IMR-90 (cell line): ENCODE data around the gene EIF4G3. TPM values are rescaled to one million over a fixed set of nuclear protein-coding genes. Genes with fewer than 3 reads are reported as not detected.
A peak's percentile ranks its signal among the peaks of the same experiment; 100 is the strongest.

Experiments
- ATAC-seq: fragments of 200-7000 bp; cut with Tn5 transposase; 2 replicates; pipeline ENCODE4 v1.9.1; 2020; ENCODE audit warnings: low read depth, mild to moderate bottlenecking, moderate library complexity
- BruUV-seq: library from RNA; stranded (reverse); fragments of 400-500 nt; replicated peaks from 2 replicates; lab custom pipeline; 2021; lab: Mats Ljungman, UMichigan
- CTCF ChIA-PET: fragments of 300-600 bp; formaldehyde crosslinking; extraction: SDS; loops from one replicate; lab custom pipeline; 2021; ENCODE audit warnings: antibody characterized with exemption; lab: Yijun Ruan, JAX
- POLR2A ChIA-PET: fragments of 300-600 bp; sonication (Branson Sonifier 250); formaldehyde crosslinking; loops from one replicate; lab custom pipeline; 2022; ENCODE audit warnings: antibody characterized with exemption; ENCODE audit not compliant: unreplicated experiment; lab: Charles Lee
- DNase-seq: peaks from one replicate; pipeline ENCODE4 v3.0.0; 2013
- H2AFZ ChIP-seq: replicated peaks from 2 replicates; pipeline ENCODE3; 2013; ENCODE audit warnings: low read length, mild to moderate bottlenecking; ENCODE audit not compliant: poor library complexity
- H2AK5ac ChIP-seq: 2 replicates; pipeline ENCODE4 v1.6.1; 2013; ENCODE audit warnings: low read depth, low read length, inconsistent platforms
- H2AK9ac ChIP-seq: replicated peaks from 2 replicates; pipeline ENCODE3; 2013; ENCODE audit warnings: mild to moderate bottlenecking, low read depth, low read length, moderate library complexity; ENCODE audit not compliant: poor library complexity
- H2BK120ac ChIP-seq: 2 replicates; pipeline ENCODE4 v1.6.1; 2013; ENCODE audit warnings: low read depth, low read length, inconsistent platforms
- H2BK15ac ChIP-seq: 3 replicates; pipeline ENCODE4 v1.6.1; 2013; ENCODE audit warnings: low read depth, low read length, inconsistent platforms
- H2BK20ac ChIP-seq: 2 replicates; pipeline ENCODE4 v1.6.1; 2013; ENCODE audit warnings: low read depth, mild to moderate bottlenecking, inconsistent platforms, low read length, moderate library complexity
- H2BK5ac ChIP-seq: 2 replicates; pipeline ENCODE4 v1.6.1; 2013; ENCODE audit warnings: mild to moderate bottlenecking, low read depth, low read length, inconsistent platforms; ENCODE audit not compliant: poor library complexity, severe bottlenecking
- H3K14ac ChIP-seq: replicated peaks from 2 replicates; pipeline ENCODE4 v1.6.1; 2013; ENCODE audit warnings: low read depth, low read length, inconsistent platforms
- H3K18ac ChIP-seq: 2 replicates; pipeline ENCODE4 v1.6.1; 2013; ENCODE audit warnings: low read depth, low read length, control low read depth
- H3K23ac ChIP-seq: 2 replicates; pipeline ENCODE4 v1.6.1; 2013; ENCODE audit warnings: low read depth, low read length, inconsistent platforms
- H3K27ac ChIP-seq: 2 replicates; pipeline ENCODE4 v1.5.1; 2013; ENCODE audit warnings: mild to moderate bottlenecking, control low read depth, low read length; ENCODE audit not compliant: insufficient read depth
- H3K27me3 ChIP-seq: 2 replicates; pipeline ENCODE4 v1.6.1; 2013; ENCODE audit warnings: low read length; ENCODE audit not compliant: control insufficient read depth, insufficient read depth
- H3K36me3 ChIP-seq: 2 replicates; pipeline ENCODE4 v1.6.1; 2013; ENCODE audit warnings: low read length, mixed read lengths; ENCODE audit not compliant: control insufficient read depth, insufficient read depth
- H3K4ac ChIP-seq: 2 replicates; pipeline ENCODE4 v1.6.1; 2013; ENCODE audit warnings: low read depth, low read length, inconsistent platforms
- H3K4me1 ChIP-seq: 2 replicates; pipeline ENCODE4 v1.6.1; 2013; ENCODE audit warnings: low read length, mixed read lengths; ENCODE audit not compliant: control insufficient read depth, insufficient read depth
- H3K4me2 ChIP-seq: 2 replicates; pipeline ENCODE4 v1.6.1; 2013; ENCODE audit warnings: low read depth, mild to moderate bottlenecking, control low read depth, low read length, moderate library complexity
- H3K4me3 ChIP-seq: 2 replicates; pipeline ENCODE4 v1.5.1; 2013; ENCODE audit warnings: low read depth, mild to moderate bottlenecking, control low read depth, low read length, moderate library complexity; ENCODE audit not compliant: insufficient read depth
- H3K56ac ChIP-seq: 2 replicates; pipeline ENCODE4 v1.6.1; 2013; ENCODE audit warnings: low read length, inconsistent platforms; ENCODE audit not compliant: insufficient read depth; ENCODE audit errors: extremely low read depth
- H3K79me1 ChIP-seq, 2 experiments: 2 replicates each; pipeline ENCODE4 v1.6.1; 2013; ENCODE audit warnings: low read length in 2 of 2, inconsistent platforms in 1 of 2, low read depth in 1 of 2
- H3K9ac ChIP-seq: 2 replicates; pipeline ENCODE4 v1.6.1; 2013; ENCODE audit warnings: low read depth, low read length, control low read depth
- H3K9me1 ChIP-seq: 2 replicates; pipeline ENCODE4 v1.6.1; 2013; ENCODE audit warnings: low read length, inconsistent platforms; ENCODE audit not compliant: insufficient read depth
- H3K9me3 ChIP-seq: 2 replicates; pipeline ENCODE4 v1.6.1; 2013; ENCODE audit warnings: low read length; ENCODE audit not compliant: control insufficient read depth, insufficient read depth
- H4K20me1 ChIP-seq: 2 replicates; pipeline ENCODE4 v1.6.1; 2013; ENCODE audit warnings: low read length, inconsistent platforms; ENCODE audit not compliant: insufficient read depth
- H4K5ac ChIP-seq: 2 replicates; pipeline ENCODE4 v1.6.1; 2013; ENCODE audit warnings: mild to moderate bottlenecking, low read depth, low read length, control low read depth
- H4K8ac ChIP-seq, 2 experiments: 2 replicates each; pipeline ENCODE4 v1.6.1; 2013; ENCODE audit warnings: low read depth in 2 of 2, low read length in 2 of 2, control low read depth in 1 of 2, inconsistent platforms in 1 of 2
- H4K91ac ChIP-seq: 2 replicates; pipeline ENCODE4 v1.6.1; 2013; ENCODE audit warnings: low read depth, low read length, inconsistent platforms; ENCODE audit not compliant: insufficient read depth
- BHLHE40 ChIP-seq: fragments of 150-350 bp; IDR thresholded peaks from 2 replicates; pipeline ENCODE4 v1.6.1; 2016; ENCODE audit warnings: mild to moderate bottlenecking, low read depth, low read length
- CHD1 ChIP-seq: IDR thresholded peaks from 2 replicates; pipeline ENCODE4 v1.6.1; 2012; ENCODE audit warnings: low read depth, low read length, improper control_type of control experiment
- ELK1 ChIP-seq: fragments of 150-350 bp; IDR thresholded peaks from 2 replicates; pipeline ENCODE4 v1.6.1; 2016; ENCODE audit warnings: low read depth, mild to moderate bottlenecking, low read length, moderate library complexity, borderline replicate concordance
- FOS ChIP-seq: fragments of 150-350 bp; IDR thresholded peaks from 2 replicates; pipeline ENCODE4 v1.6.1; 2016; ENCODE audit warnings: low read depth, low read length
- MAFK ChIP-seq: IDR thresholded peaks from 2 replicates; pipeline ENCODE4 v1.6.1; 2012; ENCODE audit warnings: low read depth, low read length, improper control_type of control experiment
- MXI1 ChIP-seq: IDR thresholded peaks from 2 replicates; pipeline ENCODE4 v1.6.1; 2012; ENCODE audit warnings: low read depth, mild to moderate bottlenecking, low read length, moderate library complexity, borderline replicate concordance
- NFE2L2 ChIP-seq: fragments of 150-350 bp; IDR thresholded peaks from 2 replicates; pipeline ENCODE4 v1.6.1; 2016; ENCODE audit warnings: low read depth, mild to moderate bottlenecking, low read length
- POLR2A ChIP-seq: IDR thresholded peaks from 2 replicates; pipeline ENCODE4 v1.6.1; 2012; ENCODE audit warnings: mild to moderate bottlenecking, low read depth, low read length
- RCOR1 ChIP-seq: IDR thresholded peaks from 2 replicates; pipeline ENCODE4 v1.6.1; 2012; ENCODE audit warnings: mild to moderate bottlenecking, low read length, improper control_type of control experiment; ENCODE audit not compliant: insufficient replicate concordance
- RFX5 ChIP-seq: IDR thresholded peaks from 2 replicates; pipeline ENCODE4 v1.8.0; 2012; ENCODE audit warnings: low read depth, mild to moderate bottlenecking, low read length, moderate library complexity
- SMC3 ChIP-seq: fragments of 150-350 bp; IDR thresholded peaks from 2 replicates; pipeline ENCODE4 v1.6.1; 2016; ENCODE audit warnings: low read depth, mild to moderate bottlenecking, antibody characterized with exemption, low read length, moderate library complexity
- dilution Hi-C: fragments of 300-500 bp; cut with HindIII; formaldehyde crosslinking; loops from one replicate; pipeline ENCODE4 v1.14.3; 2018; ENCODE audit warnings: low sequenced_read_pairs; ENCODE audit not compliant: unreplicated experiment
- in situ Hi-C: fragments of 300-500 bp; cut with MboI; formaldehyde crosslinking; loops from 3 replicates; pipeline ENCODE4 v1.14.3; 2019; ENCODE audit warnings: low sequenced_read_pairs, inconsistent platforms, mixed read lengths
- intact Hi-C: fragments of 100-400 bp; cut with micrococcal nuclease; formaldehyde crosslinking; loops from 2 replicates; pipeline ENCODE4 v1.10.0; 2022
- polyA plus RNA-seq, 3 experiments: library from polyadenylated mRNA; depleted of rRNA; stranded (reverse); fragments of >200 nt; gene quantifications; 2 replicates each; pipeline ENCODE4 v1.2.3, GENCODE V29; 2012; ENCODE audit warnings: low replicate concordance in 1 of 3
- total RNA-seq: library from RNA; depleted of rRNA; stranded (reverse); fragments of >200 nt; gene quantifications from 2 replicates; pipeline ENCODE4 v1.2.3, GENCODE V29; 2012
- TF ChIP-seq, protein P1 (sequence below): conservative IDR thresholded peaks from 2 replicates; pipeline ENCODE4 v1.5.1; 2012; ENCODE audit warnings: mild to moderate bottlenecking, low read depth, low read length, improper control_type of control experiment
- TF ChIP-seq, protein P2 (sequence below): fragments of 150-350 bp; IDR thresholded peaks from 2 replicates; pipeline ENCODE4 v1.6.1; 2017; ENCODE audit warnings: mild to moderate bottlenecking, antibody characterized with exemption, low read length, low read depth

EIF4G3 gene
- total and polyA plus RNA-seq, 2 of the 4 experiments (the other 2 are of a cell fraction): 25.8 to 49.2 TPM

GRCh38 chr1:21069549-21069948, 107.1 kb downstream of the EIF4G3 start (continued):
- no peak for TF ChIP-seq RFX5

DNA sequence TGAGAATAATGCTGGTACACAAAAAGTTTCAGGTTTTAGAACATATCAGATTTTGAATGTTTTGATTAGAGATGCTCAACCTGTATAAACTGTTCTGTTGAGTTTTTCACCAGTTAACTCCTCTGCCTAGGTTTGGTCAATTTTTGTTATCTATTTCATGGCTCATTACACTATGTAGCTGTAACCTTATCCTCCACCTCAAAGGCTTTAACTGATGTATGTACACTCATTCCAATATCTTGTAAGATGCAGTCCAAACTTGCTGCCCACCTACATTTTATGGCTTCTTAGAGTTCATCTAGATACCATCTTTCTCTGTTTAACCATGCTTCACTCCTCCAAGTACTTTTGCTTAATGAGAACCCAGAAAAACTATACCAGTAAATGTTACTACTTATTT, 107.8 kb downstream of the EIF4G3 start:
- TF ChIP-seq RCOR1 (no peak), RFX5 (no peak), MAFK (no peak), NFE2L2 (no peak), SMC3 (no peak), BHLHE40 (no peak), MXI1 (no peak), FOS (no peak), CHD1 (no peak), ELK1 (no peak), POLR2A (no peak)
- TF ChIP-seq, protein P1, sequence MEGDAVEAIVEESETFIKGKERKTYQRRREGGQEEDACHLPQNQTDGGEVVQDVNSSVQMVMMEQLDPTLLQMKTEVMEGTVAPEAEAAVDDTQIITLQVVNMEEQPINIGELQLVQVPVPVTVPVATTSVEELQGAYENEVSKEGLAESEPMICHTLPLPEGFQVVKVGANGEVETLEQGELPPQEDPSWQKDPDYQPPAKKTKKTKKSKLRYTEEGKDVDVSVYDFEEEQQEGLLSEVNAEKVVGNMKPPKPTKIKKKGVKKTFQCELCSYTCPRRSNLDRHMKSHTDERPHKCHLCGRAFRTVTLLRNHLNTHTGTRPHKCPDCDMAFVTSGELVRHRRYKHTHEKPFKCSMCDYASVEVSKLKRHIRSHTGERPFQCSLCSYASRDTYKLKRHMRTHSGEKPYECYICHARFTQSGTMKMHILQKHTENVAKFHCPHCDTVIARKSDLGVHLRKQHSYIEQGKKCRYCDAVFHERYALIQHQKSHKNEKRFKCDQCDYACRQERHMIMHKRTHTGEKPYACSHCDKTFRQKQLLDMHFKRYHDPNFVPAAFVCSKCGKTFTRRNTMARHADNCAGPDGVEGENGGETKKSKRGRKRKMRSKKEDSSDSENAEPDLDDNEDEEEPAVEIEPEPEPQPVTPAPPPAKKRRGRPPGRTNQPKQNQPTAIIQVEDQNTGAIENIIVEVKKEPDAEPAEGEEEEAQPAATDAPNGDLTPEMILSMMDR: no peak
- TF ChIP-seq, protein P2, sequence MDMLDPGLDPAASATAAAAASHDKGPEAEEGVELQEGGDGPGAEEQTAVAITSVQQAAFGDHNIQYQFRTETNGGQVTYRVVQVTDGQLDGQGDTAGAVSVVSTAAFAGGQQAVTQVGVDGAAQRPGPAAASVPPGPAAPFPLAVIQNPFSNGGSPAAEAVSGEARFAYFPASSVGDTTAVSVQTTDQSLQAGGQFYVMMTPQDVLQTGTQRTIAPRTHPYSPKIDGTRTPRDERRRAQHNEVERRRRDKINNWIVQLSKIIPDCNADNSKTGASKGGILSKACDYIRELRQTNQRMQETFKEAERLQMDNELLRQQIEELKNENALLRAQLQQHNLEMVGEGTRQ: no peak
- DNase-seq: no peak
- no peak overlapping the region for H2AFZ ChIP-seq
- POLR2A ChIA-PET: interaction anchor here (0.6 kb wide), 1 partner anchor 376 kb away, joined by 5 read pairs; no protein-coding TSS in a partner anchor
- peak overlapping the region; percentile 74 for H2BK120ac ChIP-seq
- peaks cover 7% of the 10 kb centered on the region; the same call in 1 of the 2 replicates for H3K9me1 ChIP-seq
- no peak for ATAC-seq
- H3K79me1 ChIP-seq: peaks cover 30 to 56% of the 10 kb centered on the region in 2 experiments
- no peak overlapping the region for H3K4me3 ChIP-seq
- H3K9me3 ChIP-seq: no peaks in the 10 kb centered on the region
- in situ Hi-C loops: no loop called here
- H3K56ac ChIP-seq: no peak overlapping the region
- peak overlapping the region; percentile 75; the same call in 1 of the 2 replicates for H3K23ac ChIP-seq
- CTCF ChIA-PET: no interaction called here
- no peak overlapping the region for H2AK9ac ChIP-seq
- BruUV-seq: no TSS peak
- H2BK5ac ChIP-seq: peak overlapping the region; percentile 80
- H3K36me3 ChIP-seq: peaks cover 3% of the 10 kb centered on the region; the same call in 1 of the 2 replicates
- H2AK5ac ChIP-seq: no peak overlapping the region
- no peak overlapping the region for H4K91ac ChIP-seq
- peak overlapping the region; percentile 65; the same call in 1 of the 2 replicates for H3K4ac ChIP-seq
- H3K27me3 ChIP-seq: no peaks in the 10 kb centered on the region
- H2BK15ac ChIP-seq: peak overlapping the region; percentile 34; the same call in 2 of the 3 replicates
- peak overlapping the region; percentile 89; the same call in 1 of the 2 replicates for H3K14ac ChIP-seq
- no peak overlapping the region for H4K5ac ChIP-seq
- intact Hi-C loops: no loop called here
- H3K9ac ChIP-seq: no peak overlapping the region
- peak overlapping the region; percentile 80; the same call in 1 of the 2 replicates for H2BK20ac ChIP-seq
- peaks cover 1% of the 10 kb centered on the region; the same call in 1 of the 2 replicates for H3K4me1 ChIP-seq
- H3K18ac ChIP-seq: peak overlapping the region; percentile 20; the same call in 1 of the 2 replicates
- H4K8ac ChIP-seq: no peak overlapping the region
- 0 out of 2 replicates have a peak overlapping the region, but pooled peaks have one; percentile 42 for H3K4me2 ChIP-seq
- dilution Hi-C loops: no loop called here
- peaks cover 14% of the 10 kb centered on the region; the same call in 1 of the 2 replicates for H4K20me1 ChIP-seq
- no peak overlapping the region for H3K27ac ChIP-seq
